ENCODE measurements around the gene PSMA7. TPM values are rescaled to one million over a fixed set of nuclear protein-coding genes. Genes with fewer than 3 reads are reported as not detected.

The PSMA7 gene
- total RNA-seq, 1 experiment from 2014 or later, result 332 TPM

DNA sequence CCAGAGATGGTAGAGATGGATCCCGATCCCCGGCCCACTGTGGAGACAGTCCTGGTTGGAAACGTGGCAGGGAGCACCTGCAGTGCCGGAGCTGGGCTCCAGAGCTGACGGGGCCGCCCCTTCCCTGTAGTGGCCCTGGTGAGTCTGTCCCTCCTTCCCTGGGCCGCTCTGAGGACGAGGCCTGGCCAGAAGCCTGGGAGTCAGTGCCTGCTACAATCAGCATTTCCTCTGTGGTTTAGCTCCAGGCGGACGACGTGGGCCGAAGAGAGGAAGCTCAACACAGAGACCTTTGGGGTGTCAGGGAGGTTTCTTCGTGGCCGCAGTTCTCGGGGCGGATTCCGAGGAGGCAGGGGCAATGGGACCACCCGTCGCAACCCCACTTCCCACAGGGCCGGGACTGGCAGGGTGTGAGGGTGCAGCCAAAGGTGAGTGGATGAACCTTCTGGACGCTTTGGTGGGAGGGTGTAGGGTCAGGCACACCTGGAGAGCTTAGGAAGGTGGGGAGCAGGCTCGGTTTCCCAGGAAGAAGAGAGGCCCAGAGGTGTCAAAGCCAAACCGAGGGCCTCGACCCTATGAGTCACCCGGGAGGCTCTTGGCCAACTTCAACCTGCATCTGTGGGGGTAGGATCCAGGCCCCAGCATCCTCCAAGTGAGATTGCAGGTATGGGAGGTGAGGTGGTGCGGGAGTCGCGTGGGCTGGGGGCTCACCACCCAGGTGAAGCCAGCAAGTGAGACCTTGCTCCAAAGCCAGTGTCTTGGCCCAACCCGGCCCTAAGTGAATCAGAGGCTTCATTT is 9.9 kb downstream of the PSMA7 start:
- Histone ChIP-seq H2AK5ac (ENCODE audit: insufficient read length, low read length) (no peak overlapping the region), H3K27ac (ENCODE audit: insufficient read length, low read depth, low read length) (no peak overlapping the region)
- H3K4me3 Mint-ChIP-seq, result no peak overlapping the region

More for the DNA sequence above, 9.9 kb downstream of the PSMA7 start:
- Mint-ChIP-seq H3K4me1 (no peaks in the 10 kb centered on the region), H3K9me3 (no peaks in the 10 kb centered on the region), H3K27me3 (ENCODE audit: low read depth) (no peaks in the 10 kb centered on the region; the same call in 1 of the 2 replicates), H3K36me3 (ENCODE audit: insufficient read depth in 1 of 3, low read depth in 3 of 3) (peaks cover 54 to 100% (median 94%) of the 10 kb centered on the region in 3 experiments), H3K27ac (peak overlapping the region in 1 of 3 experiments; percentile 40; a peak in 1 of 7 replicates)
- Histone ChIP-seq H2BK5ac (ENCODE audit: insufficient read length, low read length) (no peak overlapping the region), H3K14ac (ENCODE audit: insufficient read depth, low read length) (no peak overlapping the region), H4K20me1 (ENCODE audit: control insufficient read depth, insufficient read depth, insufficient read length) (no peaks in the 10 kb centered on the region), H4K91ac (ENCODE audit: insufficient read length, low read depth, low read length) (no peak overlapping the region), H2BK20ac (ENCODE audit: low read depth, low read length, poor library complexity, severe bottlenecking) (no peak overlapping the region), H4K5ac (ENCODE audit: insufficient read length, low read depth, low read length) (no peak overlapping the region), H3T11ph (ENCODE audit: low read length) (no peak overlapping the region), H3K27me3 (ENCODE audit: insufficient read depth, low read length) (no peaks in the 10 kb centered on the region), H3K4me1 (ENCODE audit: insufficient read depth, low read length) (no peaks in the 10 kb centered on the region), H3K9me3 (ENCODE audit: control insufficient read depth, low read depth, low read length) (no peaks in the 10 kb centered on the region), H2BK15ac (ENCODE audit: low read depth, low read length) (no peak overlapping the region), H4K8ac (replicated peaks; ENCODE audit: insufficient read length, low read depth, low read length) (no peak overlapping the region), H3K23me2 (ENCODE audit: insufficient read length, low read depth, low read length, poor library complexity, severe bottlenecking) (no peaks in the 10 kb centered on the region), H3K56ac (ENCODE audit: insufficient read length, low read depth, low read length) (no peak overlapping the region), H2AFZ (ENCODE audit: low read length) (no peak overlapping the region), H3K79me1 (ENCODE audit: insufficient read depth, low read depth, low read length, poor library complexity, severe bottlenecking) (peaks cover 2% of the 10 kb centered on the region), H3K79me2 (ENCODE audit: insufficient read depth, low read length) (no peaks in the 10 kb centered on the region), H3K18ac (ENCODE audit: insufficient read length, low read depth, low read length) (no peak overlapping the region), H3K23ac (ENCODE audit: insufficient read length, low read depth, low read length) (no peak overlapping the region), H3K4me2 (ENCODE audit: insufficient read depth, insufficient read length, low read length) (no peak overlapping the region), H2BK120ac (ENCODE audit: low read depth, low read length, poor library complexity, severe bottlenecking) (no peak overlapping the region), H3K9ac (ENCODE audit: extremely low read depth, insufficient read length, low read length) (no peak overlapping the region), H2BK12ac (ENCODE audit: insufficient read length, low read depth, low read length) (no peak overlapping the region), H3K4ac (ENCODE audit: low read depth, low read length) (no peak overlapping the region)
- WGBS (ENCODE audit: extremely low coverage, insufficient read length, low lambda C conversion rate), result no CpG with 5 or more reads among the region's 29 CpGs
- no peak for DNase-seq
- TF ChIP-seq, protein P1, sequence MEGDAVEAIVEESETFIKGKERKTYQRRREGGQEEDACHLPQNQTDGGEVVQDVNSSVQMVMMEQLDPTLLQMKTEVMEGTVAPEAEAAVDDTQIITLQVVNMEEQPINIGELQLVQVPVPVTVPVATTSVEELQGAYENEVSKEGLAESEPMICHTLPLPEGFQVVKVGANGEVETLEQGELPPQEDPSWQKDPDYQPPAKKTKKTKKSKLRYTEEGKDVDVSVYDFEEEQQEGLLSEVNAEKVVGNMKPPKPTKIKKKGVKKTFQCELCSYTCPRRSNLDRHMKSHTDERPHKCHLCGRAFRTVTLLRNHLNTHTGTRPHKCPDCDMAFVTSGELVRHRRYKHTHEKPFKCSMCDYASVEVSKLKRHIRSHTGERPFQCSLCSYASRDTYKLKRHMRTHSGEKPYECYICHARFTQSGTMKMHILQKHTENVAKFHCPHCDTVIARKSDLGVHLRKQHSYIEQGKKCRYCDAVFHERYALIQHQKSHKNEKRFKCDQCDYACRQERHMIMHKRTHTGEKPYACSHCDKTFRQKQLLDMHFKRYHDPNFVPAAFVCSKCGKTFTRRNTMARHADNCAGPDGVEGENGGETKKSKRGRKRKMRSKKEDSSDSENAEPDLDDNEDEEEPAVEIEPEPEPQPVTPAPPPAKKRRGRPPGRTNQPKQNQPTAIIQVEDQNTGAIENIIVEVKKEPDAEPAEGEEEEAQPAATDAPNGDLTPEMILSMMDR (conservative IDR thresholded peaks at IDR 0.05), result no peak
